Common myeloid progenitor, CD34-positive (primary cell): ENCODE data around the gene ITGA3.

Source experiments
- CTCF ChIA-PET: fragments of 350-600 bp; sonication (Branson Sonifier 250); formaldehyde crosslinking; loops from one replicate; lab custom pipeline; 2021; ENCODE audit warnings: antibody characterized with exemption; lab: Charles Lee
- POLR2A ChIA-PET: fragments of 350-600 bp; sonication (Branson Sonifier 250); formaldehyde crosslinking; loops from one replicate; lab custom pipeline; 2021; ENCODE audit warnings: antibody characterized with exemption; lab: Charles Lee
- DNase-seq, 3 donors: peaks; one replicate each; pipeline versions ENCODE4 v3.0.0 to v3.0.0-alpha.2; 2013
- H3K27ac ChIP-seq, 2 experiments: 1 replicate in 1 of 2; 2 replicates in 1 of 2; pipeline ENCODE4 v1.7.0; 2013; ENCODE audit warnings: inconsistent platforms in 2 of 2, low read length in 2 of 2, mild to moderate bottlenecking in 2 of 2, low read depth in 1 of 2, moderate library complexity in 1 of 2; ENCODE audit not compliant: severe bottlenecking in 2 of 2, insufficient read depth in 1 of 2, poor library complexity in 1 of 2
- H3K27me3 ChIP-seq, 5 experiments: replicated peaks in 2 of 5; 1 replicate in 3 of 5; 2 replicates in 2 of 5; pipeline versions ENCODE4 v1.6.1 to v1.7.0; 2013; ENCODE audit warnings: low read length in 4 of 5, mild to moderate bottlenecking in 2 of 5, moderate library complexity in 2 of 5, inconsistent platforms in 1 of 5; ENCODE audit not compliant: insufficient read depth in 5 of 5, control insufficient read depth in 4 of 5
- H3K36me3 ChIP-seq, 4 experiments: 1 replicate in 2 of 4; 2 replicates in 2 of 4; pipeline versions ENCODE4 v1.6.1 to v1.7.0; 2013; ENCODE audit warnings: low read length in 3 of 4, control low read depth in 1 of 4, mild to moderate bottlenecking in 1 of 4; ENCODE audit not compliant: control insufficient read depth in 4 of 4, insufficient read depth in 4 of 4
- H3K4me1 ChIP-seq, 4 experiments: 1 replicate in 3 of 4; 2 replicates in 1 of 4; pipeline versions ENCODE4 v1.6.1 to v1.7.1; 2013; ENCODE audit warnings: low read length in 3 of 4, mild to moderate bottlenecking in 3 of 4, control low read depth in 1 of 4, inconsistent platforms in 1 of 4, moderate library complexity in 1 of 4; ENCODE audit not compliant: control insufficient read depth in 4 of 4, insufficient read depth in 4 of 4; ENCODE audit errors: control extremely low read depth in 1 of 4
- H3K4me3 ChIP-seq, 7 experiments: 1 replicate in 4 of 7; 2 replicates in 3 of 7; pipeline versions ENCODE4 v1.5.1 to v1.7.0; 2013; ENCODE audit warnings: mild to moderate bottlenecking in 7 of 7, low read length in 6 of 7, moderate library complexity in 6 of 7, inconsistent platforms in 2 of 7, low read depth in 2 of 7, control low read depth in 1 of 7; ENCODE audit not compliant: insufficient read depth in 4 of 7, control insufficient read depth in 1 of 7; ENCODE audit errors: extremely low read depth in 1 of 7
- H3K9me3 ChIP-seq, 5 experiments: 1 replicate in 4 of 5; 2 replicates in 1 of 5; pipeline versions ENCODE4 v1.6.1 to v1.7.1; 2013; ENCODE audit warnings: low read length in 4 of 5, mild to moderate bottlenecking in 2 of 5, inconsistent platforms in 1 of 5, low read depth in 1 of 5, moderate library complexity in 1 of 5; ENCODE audit not compliant: control insufficient read depth in 4 of 5, insufficient read depth in 2 of 5; ENCODE audit errors: control extremely low read depth in 1 of 5
- WGBS: methylation state at CpG from one replicate; pipeline ENCODE4 v1.1.5; 2013; ENCODE audit not compliant: insufficient coverage; 5-methylcytosine and 5-hydroxymethylcytosine counted together

ITGA3 gene

GRCh38 chr17:50100480-50100883, 44.6 kb downstream of the ITGA3 start:
- Histone ChIP-seq H3K27me3 (no peaks in the 10 kb centered on the region), H3K4me3 (no peak overlapping the region), H3K4me1 (peaks cover 0 to 16% (median 15%) of the 10 kb centered on the region in 4 experiments), H3K9me3 (no peaks in the 10 kb centered on the region), H3K27ac (no peak overlapping the region), H3K36me3 (peaks cover 0 to 47% (median 28%) of the 10 kb centered on the region in 4 experiments)
- ChIA-PET CTCF (interaction anchor here (1.0 to 11.8 kb wide), 4 partner anchors 9 to 61 kb away, joined by 3 to 134 read pairs (median 4); no protein-coding TSS in a partner anchor), POLR2A (no interaction called here)
- WGBS: 100% methylated on average over 1 of the region's 5 CpGs
- no peak for DNase-seq

GRCh38 chr17:50100921-50101345, 45.0 kb downstream of the ITGA3 start:
- WGBS: 98% methylated on average over 15 of the region's 15 CpGs
- no peaks in the 10 kb centered on the region for H3K9me3 ChIP-seq
- POLR2A ChIA-PET: no interaction called here
- CTCF ChIA-PET: interaction anchor here (2.0 to 11.8 kb wide), 2 partner anchors 10 to 13 kb away, joined by 5 to 134 read pairs; no protein-coding TSS in a partner anchor
- H3K4me1 ChIP-seq: peaks cover 0 to 11% (median 11%) of the 10 kb centered on the region in 4 experiments
- no peaks in the 10 kb centered on the region for H3K27me3 ChIP-seq
- no peak for DNase-seq
- H3K36me3 ChIP-seq: peaks cover 0 to 52% (median 29%) of the 10 kb centered on the region in 4 experiments
- H3K27ac ChIP-seq: no peak overlapping the region
- no peak overlapping the region for H3K4me3 ChIP-seq

GRCh38 chr17:50101346-50102163, 45.6 kb downstream of the ITGA3 start:
- H3K27me3 ChIP-seq: no peaks in the 10 kb centered on the region
- H3K4me3 ChIP-seq: no peak overlapping the region
- no peaks in the 10 kb centered on the region for H3K9me3 ChIP-seq
- POLR2A ChIA-PET: no interaction called here
- CTCF ChIA-PET: interaction anchor here (0.6 to 11.8 kb wide), 4 partner anchors 10 to 45 kb away, joined by 3 to 134 read pairs (median 4); no protein-coding TSS in a partner anchor
- DNase-seq: no peak
- H3K36me3 ChIP-seq: peaks cover under 1 to 56% (median 32%) of the 10 kb centered on the region in 4 experiments
- WGBS: 97% methylated on average over 16 of the region's 17 CpGs
- H3K4me1 ChIP-seq: peaks cover 0 to 6% (median 5%) of the 10 kb centered on the region in 4 experiments
- H3K27ac ChIP-seq: no peak overlapping the region

GRCh38 chr17:50102164-50102991, 46.5 kb downstream of the ITGA3 start:
- Histone ChIP-seq H3K27me3 (no peaks in the 10 kb centered on the region), H3K9me3 (no peaks in the 10 kb centered on the region), H3K27ac (no peak overlapping the region), H3K4me3 (no peak overlapping the region), H3K36me3 (peaks cover 5 to 59% (median 36%) of the 10 kb centered on the region in 4 experiments), H3K4me1 (peaks cover 0 to 6% (median 0%) of the 10 kb centered on the region in 4 experiments)
- WGBS: 95% methylated on average over 14 of the region's 15 CpGs
- ChIA-PET CTCF (interaction anchor here (0.6 to 1.4 kb wide), 5 partner anchors 15 to 67 kb away, joined by 3 to 5 read pairs (median 3); partner anchors contain the start of gene SAMD14), POLR2A (no interaction called here)
- no peak for DNase-seq

GRCh38 chr17:50103252-50103651, 47.3 kb downstream of the ITGA3 start:
- H3K4me1 ChIP-seq: peaks cover 0 to 6% (median 0%) of the 10 kb centered on the region in 4 experiments
- no peak for DNase-seq
- no peak overlapping the region for H3K27ac ChIP-seq
- H3K27me3 ChIP-seq: no peaks in the 10 kb centered on the region
- H3K9me3 ChIP-seq: no peaks in the 10 kb centered on the region
- ChIA-PET CTCF (interaction anchor here (0.8 to 2.7 kb wide), 5 partner anchors 9 to 66 kb away, joined by 3 to 16 read pairs (median 5); partner anchors contain the start of gene PDK2), POLR2A (no interaction called here)
- peaks cover 6 to 59% (median 31%) of the 10 kb centered on the region in 4 experiments for H3K36me3 ChIP-seq
- no CpG with 5 or more reads among the region's 2 CpGs for WGBS
- H3K4me3 ChIP-seq: no peak overlapping the region

GRCh38 chr17:50103941-50104340, 48.0 kb downstream of the ITGA3 start:
- peaks cover 0 to 6% (median 0%) of the 10 kb centered on the region in 4 experiments for H3K4me1 ChIP-seq
- ChIA-PET CTCF (interaction anchor here (0.6 to 2.7 kb wide), 6 partner anchors 9 to 37 kb away, joined by 3 to 16 read pairs (median 4); partner anchors contain the start of gene PDK2), POLR2A (no interaction called here)
- no peak for DNase-seq
- peaks cover 6 to 59% (median 28%) of the 10 kb centered on the region in 4 experiments for H3K36me3 ChIP-seq
- H3K27me3 ChIP-seq: no peaks in the 10 kb centered on the region
- WGBS: 98% methylated on average over 5 of the region's 5 CpGs
- no peak overlapping the region for H3K27ac ChIP-seq
- no peaks in the 10 kb centered on the region for H3K9me3 ChIP-seq
- H3K4me3 ChIP-seq: no peak overlapping the region
